Skeletal muscle tissue (tissue), 4 donors: Measurements from ENCODE around the gene SBF2. TPM values are rescaled to one million over a fixed set of nuclear protein-coding genes. Genes with fewer than 3 reads are reported as not detected.
"Not testable (repeated sequence)": the region's sequence is repeated elsewhere in the genome, so short reads cannot be mapped to it uniquely, and the experiment has no call there.

Experiments used
- H3K27ac ChIP-seq: one replicate; pipeline ENCODE4 v1.7.0; 2013; ENCODE audit warnings: mild to moderate bottlenecking, low read depth, low read length, inconsistent platforms
- H3K27me3 ChIP-seq, 3 donors: one replicate each; pipeline ENCODE4 v1.7.0; 2013; ENCODE audit warnings: low read length in 3 of 3; ENCODE audit not compliant: control insufficient read depth in 3 of 3, insufficient read depth in 3 of 3
- H3K36me3 ChIP-seq, 3 donors: one replicate each; pipeline ENCODE4 v1.7.0; 2013; ENCODE audit warnings: low read length in 3 of 3; ENCODE audit not compliant: control insufficient read depth in 3 of 3, insufficient read depth in 3 of 3
- H3K4me1 ChIP-seq, 3 donors: one replicate each; pipeline ENCODE4 v1.7.0; 2013; ENCODE audit warnings: low read length in 3 of 3, mild to moderate bottlenecking in 3 of 3; ENCODE audit not compliant: control insufficient read depth in 3 of 3, insufficient read depth in 3 of 3
- H3K4me3 ChIP-seq, 3 donors: one replicate each; pipeline ENCODE4 v1.7.0; 2013; ENCODE audit warnings: low read length in 3 of 3
- H3K9ac ChIP-seq, 3 donors: one replicate each; pipeline ENCODE4 v1.7.0; 2013; ENCODE audit warnings: low read length in 3 of 3, mild to moderate bottlenecking in 3 of 3, moderate library complexity in 2 of 3, low read depth in 1 of 3
- H3K9me3 ChIP-seq, 3 donors: one replicate each; pipeline ENCODE4 v1.7.0; 2013; ENCODE audit warnings: low read length in 3 of 3; ENCODE audit not compliant: control insufficient read depth in 3 of 3
- total RNA-seq: library from RNA; depleted of rRNA; stranded (reverse); fragments of >200 nt; gene quantifications from one replicate; pipeline ENCODE4 v1.2.3, GENCODE V29; 2014
- donor health status: Osteomylitis.

The SBF2 gene
- total RNA-seq, 1 donor from 2014 or later, result 34.4 TPM

DNA sequence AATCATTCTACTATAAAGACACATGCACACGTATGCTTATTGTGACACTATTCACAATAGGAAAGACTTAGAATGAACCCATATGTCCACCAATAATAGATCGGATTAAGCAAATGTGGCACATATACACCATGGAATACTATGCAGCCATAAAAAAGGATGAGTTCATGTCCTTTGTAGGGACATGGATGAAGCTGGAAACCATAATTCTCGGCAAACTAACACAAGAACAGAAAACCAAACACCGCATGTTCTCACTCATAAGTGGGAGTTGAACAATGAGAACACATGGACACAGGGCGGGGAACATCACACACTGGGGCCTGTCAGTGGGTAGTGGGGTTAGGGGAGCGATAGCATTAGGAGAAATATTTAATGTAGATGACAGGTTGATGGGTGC is 258.1 kb downstream of the SBF2 start:
- H3K9ac ChIP-seq, H3K36me3 ChIP-seq, H3K9me3 ChIP-seq, H3K27ac ChIP-seq, H3K4me3 ChIP-seq, H3K27me3 ChIP-seq, H3K4me1 ChIP-seq: not testable (repeated sequence)

DNA sequence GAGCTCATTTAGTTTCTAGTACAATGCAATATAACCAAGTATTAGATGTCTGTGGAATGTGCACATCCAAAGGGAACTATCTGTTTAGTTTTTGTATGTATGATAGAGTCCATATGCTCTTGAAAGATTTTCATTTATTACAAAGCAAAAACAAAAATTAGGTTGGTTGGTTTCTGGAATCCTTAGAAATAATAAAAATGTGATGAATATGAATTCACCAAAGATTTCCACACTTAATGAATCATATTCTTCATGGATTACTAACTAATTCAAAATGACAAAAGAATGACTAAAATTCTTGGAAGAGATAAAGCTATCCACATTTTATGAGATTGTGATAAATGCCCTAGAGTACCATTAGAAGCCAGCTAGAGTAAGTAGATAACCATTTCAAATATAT is 261.1 kb downstream of the SBF2 start:
- no peak overlapping the region for H3K4me3 ChIP-seq
- H3K9me3 ChIP-seq, result no peaks in the 10 kb centered on the region
- no peaks in the 10 kb centered on the region for H3K4me1 ChIP-seq
- no peak overlapping the region for H3K27ac ChIP-seq
- no peaks in the 10 kb centered on the region for H3K27me3 ChIP-seq
- H3K9ac ChIP-seq, result no peak overlapping the region
- H3K36me3 ChIP-seq, result peaks cover 0 to 2% (median 0%) of the 10 kb centered on the region in 3 donors

DNA sequence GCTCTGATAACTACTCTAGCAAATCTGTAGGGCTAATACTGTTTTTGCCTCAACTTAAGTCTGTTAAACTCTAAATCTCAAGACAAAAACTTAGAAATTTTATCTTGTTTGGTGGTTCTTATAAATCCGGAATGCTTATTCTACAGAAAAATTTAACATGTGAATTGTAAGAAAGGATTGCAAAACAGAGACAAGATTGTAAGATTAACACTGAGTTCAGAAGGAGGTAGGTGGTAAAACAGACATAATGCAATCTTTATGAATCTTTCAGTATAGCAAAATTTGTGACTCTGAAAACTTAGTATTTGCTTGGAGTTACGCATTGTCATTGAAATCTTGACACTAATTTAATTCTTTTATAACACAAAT is 263.9 kb downstream of the SBF2 start:
- Histone ChIP-seq H3K27me3 (no peaks in the 10 kb centered on the region), H3K36me3 (peaks cover 0 to 5% (median 4%) of the 10 kb centered on the region in 3 donors), H3K9ac (no peak overlapping the region), H3K27ac (no peak overlapping the region), H3K4me1 (no peaks in the 10 kb centered on the region), H3K4me3 (no peak overlapping the region), H3K9me3 (no peaks in the 10 kb centered on the region)

DNA sequence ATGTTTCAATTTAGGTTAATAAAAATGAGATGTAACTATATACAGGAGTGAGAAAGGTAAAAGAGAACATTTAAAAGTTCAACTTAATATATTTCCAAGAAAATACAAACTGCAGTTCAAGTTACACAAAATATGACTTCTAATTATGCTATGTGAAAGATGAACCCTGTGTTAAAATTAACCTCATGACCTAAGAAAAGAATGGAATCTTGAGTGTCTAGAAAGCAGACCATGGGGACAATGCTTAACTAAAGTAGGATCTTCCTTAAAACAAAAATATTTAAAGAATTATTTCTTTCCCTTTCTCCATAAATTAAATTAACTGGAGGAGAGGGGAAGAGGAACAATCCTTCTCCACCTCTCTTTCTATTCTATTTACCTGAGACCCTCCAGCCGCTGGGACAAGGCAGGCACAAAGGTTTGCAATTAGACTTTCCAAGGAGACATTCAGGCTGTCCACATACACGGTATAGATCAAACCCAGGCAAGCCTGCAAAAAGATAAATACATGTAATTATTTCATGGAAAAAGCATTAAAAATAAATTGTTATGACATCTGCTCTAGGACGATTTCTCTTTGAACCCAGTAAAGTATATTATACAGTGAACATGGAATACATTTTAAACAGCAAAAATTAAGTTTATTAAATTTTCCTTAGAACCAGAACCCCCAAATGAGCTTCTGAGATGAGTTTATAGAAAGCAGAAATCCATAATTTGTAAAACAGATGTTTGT is 264.5 kb downstream of the SBF2 start:
- Histone ChIP-seq H3K4me3 (no peak overlapping the region), H3K27me3 (no peaks in the 10 kb centered on the region), H3K27ac (no peak overlapping the region), H3K9me3 (no peaks in the 10 kb centered on the region), H3K4me1 (no peaks in the 10 kb centered on the region), H3K9ac (no peak overlapping the region), H3K36me3 (peaks cover 0 to 5% (median 4%) of the 10 kb centered on the region in 3 donors)

DNA sequence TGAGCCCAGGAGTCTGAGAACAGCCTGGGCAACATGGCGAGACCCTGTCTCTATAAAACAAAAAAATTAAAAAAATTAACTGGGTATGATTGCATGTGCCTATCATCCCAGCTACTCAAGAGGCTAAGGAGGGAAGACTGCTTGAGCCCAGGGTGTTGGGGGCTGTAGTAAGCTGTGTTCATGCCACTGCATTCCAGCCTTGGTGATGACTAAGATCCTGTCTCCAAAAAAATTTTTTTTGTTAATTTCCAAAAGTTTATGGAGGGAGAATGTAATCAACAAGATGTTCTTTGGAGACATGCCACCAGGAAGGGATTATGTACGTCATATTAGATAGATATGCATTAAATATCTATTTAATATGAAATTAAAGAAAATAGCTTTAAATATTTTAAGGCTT is 267.5 kb downstream of the SBF2 start:
- no peak overlapping the region for H3K27ac ChIP-seq
- H3K27me3 ChIP-seq, result no peaks in the 10 kb centered on the region
- peaks cover 0 to 5% (median 4%) of the 10 kb centered on the region in 3 donors for H3K36me3 ChIP-seq

DNA sequence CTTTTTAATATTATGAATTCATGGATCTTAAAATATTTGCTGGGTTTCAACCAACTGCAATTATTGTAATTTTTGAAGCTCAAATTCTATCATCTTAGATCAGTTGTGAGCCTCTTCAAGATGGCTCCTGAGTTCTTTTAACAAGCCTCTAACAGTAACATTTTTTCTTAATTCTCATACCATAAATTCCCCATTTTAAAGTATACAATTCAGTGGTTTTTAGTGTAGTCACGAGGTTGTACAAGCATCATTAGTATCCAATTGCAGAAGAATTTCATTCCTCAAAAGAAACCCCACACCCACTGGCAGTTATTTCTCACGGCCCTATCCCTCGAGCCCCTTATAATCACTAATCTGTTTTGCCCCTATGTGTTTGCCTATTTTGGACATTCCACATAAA is 270.8 kb downstream of the SBF2 start:
- no peaks in the 10 kb centered on the region for H3K9me3 ChIP-seq
- H3K4me3 ChIP-seq, result no peak overlapping the region
- H3K27me3 ChIP-seq, result no peaks in the 10 kb centered on the region
- H3K4me1 ChIP-seq, result peaks cover 0 to 3% (median 2%) of the 10 kb centered on the region in 3 donors
- peaks cover 0 to 4% (median 3%) of the 10 kb centered on the region in 3 donors for H3K36me3 ChIP-seq
- no peak overlapping the region for H3K9ac ChIP-seq
- no peak overlapping the region for H3K27ac ChIP-seq

More for the DNA sequence above, 267.5 kb downstream of the SBF2 start:
- H3K9ac ChIP-seq, result no peak overlapping the region
- H3K9me3 ChIP-seq, result no peaks in the 10 kb centered on the region
- peaks cover 0 to under 1% (median 0%) of the 10 kb centered on the region in 3 donors for H3K4me1 ChIP-seq
- H3K4me3 ChIP-seq, result no peak overlapping the region

DNA sequence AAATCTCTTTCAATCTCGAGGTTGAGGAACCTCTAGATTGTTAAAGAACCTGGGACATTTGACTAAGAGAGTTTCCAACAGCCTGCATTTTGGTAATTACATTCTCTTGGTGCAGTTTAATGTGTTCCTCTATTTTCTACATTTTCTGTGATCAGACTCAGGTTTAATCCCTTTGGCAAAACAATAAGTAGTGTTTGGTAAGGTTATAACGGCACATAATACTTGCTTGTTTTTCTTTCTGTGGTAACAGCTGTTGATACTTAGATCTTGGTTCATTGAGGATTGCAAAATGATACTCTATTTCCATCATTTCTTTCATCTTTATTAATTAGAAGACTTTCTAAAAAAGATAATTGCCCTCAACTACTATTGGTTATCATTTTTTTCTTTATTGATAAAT is 271.3 kb downstream of the SBF2 start:
- Histone ChIP-seq H3K27ac (no peak overlapping the region), H3K27me3 (no peaks in the 10 kb centered on the region)

DNA sequence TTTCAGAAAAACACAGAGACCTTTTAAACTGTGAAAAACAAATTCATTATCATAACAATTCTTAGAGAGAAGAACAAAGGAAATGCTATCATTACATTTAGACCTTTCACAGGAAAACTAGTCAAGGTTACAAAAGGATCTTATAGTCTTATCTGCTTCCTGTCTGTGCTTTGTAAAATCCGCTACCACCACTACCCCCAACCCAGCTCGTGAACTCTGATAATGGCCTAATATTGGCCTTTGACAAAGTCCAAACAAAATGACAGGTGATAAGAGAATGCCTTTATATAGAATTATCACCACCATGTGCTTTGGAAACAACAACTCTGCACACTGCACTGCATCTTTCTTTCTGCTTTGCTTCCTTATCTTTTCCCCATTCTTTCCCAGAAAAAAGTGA is 272.5 kb downstream of the SBF2 start:
- no peaks in the 10 kb centered on the region for H3K27me3 ChIP-seq
- peaks cover 0 to 3% (median 2%) of the 10 kb centered on the region in 3 donors for H3K4me1 ChIP-seq
- no peak overlapping the region for H3K27ac ChIP-seq
- H3K36me3 ChIP-seq, result peaks cover 0 to 3% (median 0%) of the 10 kb centered on the region in 3 donors
- no peak overlapping the region for H3K4me3 ChIP-seq
- H3K9ac ChIP-seq, result no peak overlapping the region
- no peaks in the 10 kb centered on the region for H3K9me3 ChIP-seq

More for the DNA sequence above, 271.3 kb downstream of the SBF2 start:
- Histone ChIP-seq H3K4me1 (peaks cover 0 to 3% (median 2%) of the 10 kb centered on the region in 3 donors), H3K9ac (no peak overlapping the region), H3K36me3 (peaks cover 0 to 4% (median 3%) of the 10 kb centered on the region in 3 donors), H3K9me3 (no peaks in the 10 kb centered on the region), H3K4me3 (no peak overlapping the region)

DNA sequence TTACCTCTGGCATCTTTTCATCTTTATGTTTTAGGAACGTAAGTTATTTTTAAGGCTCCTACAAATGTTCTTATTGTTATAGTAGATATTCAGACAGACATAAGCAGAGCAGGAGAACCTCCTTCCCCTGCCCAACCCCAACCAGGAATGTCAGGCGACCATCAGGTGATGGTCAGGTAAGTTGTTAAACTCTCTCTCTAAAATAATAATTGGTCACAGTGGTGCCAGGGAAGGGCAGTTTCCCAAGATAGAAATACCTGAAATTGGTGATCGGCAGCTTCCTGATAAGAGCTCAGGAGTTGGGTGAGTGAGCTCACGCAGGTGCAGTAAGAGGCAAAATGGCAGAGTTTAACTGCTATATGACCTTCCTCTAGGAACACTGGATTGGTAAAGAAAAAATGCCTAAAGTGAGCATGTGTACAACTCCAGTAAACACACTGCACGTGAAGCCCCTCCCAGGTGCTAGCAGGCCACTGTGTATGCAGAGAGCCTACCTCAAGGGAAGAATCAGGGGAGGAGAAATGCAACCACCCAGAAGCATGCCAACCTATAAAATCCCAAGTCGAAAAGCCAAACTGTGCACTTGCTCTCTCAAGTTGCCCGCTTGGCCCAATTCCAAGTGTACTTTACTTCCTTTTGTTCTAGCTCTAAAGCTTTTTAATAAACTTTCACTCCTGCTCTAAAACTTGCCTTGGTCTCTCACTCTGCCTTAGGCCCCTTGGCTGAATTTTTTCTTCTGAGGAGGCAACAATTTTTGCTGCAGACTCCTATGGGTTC is 273.9 kb downstream of the SBF2 start:
- Histone ChIP-seq H3K9me3 (no peaks in the 10 kb centered on the region), H3K4me1 (peaks cover 0 to 3% (median 2%) of the 10 kb centered on the region in 3 donors), H3K9ac (no peak overlapping the region), H3K36me3 (no peaks in the 10 kb centered on the region), H3K27ac (no peak overlapping the region), H3K27me3 (no peaks in the 10 kb centered on the region), H3K4me3 (no peak overlapping the region)

DNA sequence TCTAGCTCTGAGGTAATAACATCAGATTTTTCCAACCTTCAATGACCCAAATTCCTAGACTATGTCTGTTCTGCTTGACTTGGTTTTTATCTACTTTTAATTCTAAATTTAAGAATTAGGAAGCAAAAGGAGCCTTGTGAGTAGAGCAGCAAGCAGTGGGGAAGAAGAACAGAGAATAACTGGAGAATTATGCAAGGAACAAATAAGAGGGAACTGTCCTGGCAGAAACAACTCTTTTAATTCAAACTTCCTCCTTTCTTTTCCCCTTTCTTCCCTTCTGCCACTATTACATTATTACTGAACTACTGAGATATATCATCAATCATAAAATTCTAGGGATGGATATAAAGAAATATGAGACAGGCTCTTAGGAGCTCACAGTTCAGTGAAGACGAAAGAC is 276.1 kb downstream of the SBF2 start:
- Histone ChIP-seq H3K36me3 (no peaks in the 10 kb centered on the region), H3K4me1 (peaks cover 0 to 3% (median 2%) of the 10 kb centered on the region in 3 donors), H3K9ac (no peak overlapping the region), H3K4me3 (no peak overlapping the region), H3K27me3 (no peaks in the 10 kb centered on the region), H3K9me3 (no peaks in the 10 kb centered on the region), H3K27ac (no peak overlapping the region)
